Brain microvascular endothelial cell (primary cell): Measurements from ENCODE around the gene BCL11B.

ENCODE experiments used
- DNase-seq: peaks from one replicate; pipeline ENCODE4 v3.0.0-alpha.2; 2020
- H3K27ac ChIP-seq: fragments of 250-450 bp; sonication (Bioruptor Pico); 2 replicates; pipeline ENCODE4 v1.5.1; 2020; ENCODE audit warnings: mild to moderate bottlenecking, moderate library complexity
- H3K27me3 ChIP-seq: fragments of 250-450 bp; sonication (Bioruptor Pico); replicated peaks from 2 replicates; pipeline ENCODE4 v1.5.1; 2020; ENCODE audit warnings: mild to moderate bottlenecking
- H3K36me3 ChIP-seq: fragments of 250-450 bp; sonication (Bioruptor Pico); replicated peaks from 2 replicates; pipeline ENCODE4 v1.5.1; 2020; ENCODE audit warnings: mild to moderate bottlenecking
- H3K4me3 ChIP-seq: 2 replicates; pipeline ENCODE4 v1.5.1; 2011; ENCODE audit warnings: low read depth, mild to moderate bottlenecking, control low read depth, low read length, moderate library complexity
- CTCF ChIP-seq: IDR thresholded peaks from 2 replicates; pipeline ENCODE4 v1.5.1; 2011; ENCODE audit warnings: low read depth, mild to moderate bottlenecking, moderate library complexity, low read length, control low read depth, inconsistent platforms; ENCODE audit errors: missing control alignments
- in situ Hi-C: cut with HindIII; loops from 2 replicates; pipeline ENCODE4 v1.10.0; 2017; ENCODE audit warnings: low sequenced_read_pairs, low pct_ligation_motif_present

The BCL11B gene

GRCh38 chr14:99127651-99128167 lies 144.3 kb downstream of the BCL11B start:
- DNase-seq, result no peak
- TF ChIP-seq CTCF, result no peak

GRCh38 chr14:99125616-99126431 lies 146.2 kb downstream of the BCL11B start:
- Histone ChIP-seq H3K27me3 (no peaks in the 10 kb centered on the region), H3K27ac (no peak overlapping the region), H3K4me3 (no peak overlapping the region), H3K36me3 (no peaks in the 10 kb centered on the region)
- no peak for DNase-seq
- TF ChIP-seq CTCF, result no peak
- in situ Hi-C loops, result no loop called here

More at GRCh38 chr14:99127651-99128167, 144.3 kb downstream of the BCL11B start:
- Histone ChIP-seq H3K27ac (no peak overlapping the region), H3K27me3 (no peaks in the 10 kb centered on the region), H3K4me3 (no peak overlapping the region), H3K36me3 (no peaks in the 10 kb centered on the region)
- in situ Hi-C loops, result no loop called here

- H3K27ac ChIP-seq, result no peak overlapping the region
- TF ChIP-seq CTCF, result no peak
- in situ Hi-C loops, result no loop called here
- H3K4me3 ChIP-seq, result no peak overlapping the region
- no peaks in the 10 kb centered on the region for H3K36me3 ChIP-seq
- no peaks in the 10 kb centered on the region for H3K27me3 ChIP-seq
- DNase-seq, result no peak
Measured at GRCh38 chr14:99125113-99125512, 146.9 kb downstream of the BCL11B start.

GRCh38 chr14:99124482-99125105 lies 147.4 kb downstream of the BCL11B start:
- H3K36me3 ChIP-seq, result no peaks in the 10 kb centered on the region
- H3K27ac ChIP-seq, result no peak overlapping the region
- no peaks in the 10 kb centered on the region for H3K27me3 ChIP-seq
- no peak for DNase-seq
- no peak for TF ChIP-seq CTCF
- no peak overlapping the region for H3K4me3 ChIP-seq
- in situ Hi-C loops, result no loop called here

GRCh38 chr14:99123208-99123870 lies 148.7 kb downstream of the BCL11B start:
- H3K27me3 ChIP-seq, result no peaks in the 10 kb centered on the region
- DNase-seq, result no peak
- H3K27ac ChIP-seq, result no peak overlapping the region
- H3K36me3 ChIP-seq, result no peaks in the 10 kb centered on the region
- in situ Hi-C loops, result no loop called here
- H3K4me3 ChIP-seq, result no peak overlapping the region
- no peak for TF ChIP-seq CTCF
